Smooth muscle cell (in vitro differentiated cells): Measurements from ENCODE around the gene MRPS14. TPM values are rescaled to one million over a fixed set of nuclear protein-coding genes. Genes with fewer than 3 reads are reported as not detected.
A peak's percentile ranks its signal among the peaks of the same experiment; 100 is the strongest.

Source experiments
- DNase-seq: peaks from one replicate; lab custom pipeline; 2025; ENCODE audit not compliant: unreplicated experiment; lab: John Stamatoyannopoulos, UW
- H2AFZ ChIP-seq: fragments of 200-600 bp; sonication (generic); 2 replicates; pipeline ENCODE4 v1.6.0; 2016; ENCODE audit warnings: antibody characterized with exemption, low read depth, mild to moderate bottlenecking
- H3F3A ChIP-seq: fragments of 200-600 bp; sonication (generic); 2 replicates; pipeline ENCODE4 v1.6.0; 2017; ENCODE audit warnings: antibody characterized with exemption, low read depth
- H3K27ac ChIP-seq: fragments of 200-600 bp; sonication (generic); 2 replicates; pipeline ENCODE4 v1.5.1; 2016; ENCODE audit warnings: low read depth, mild to moderate bottlenecking
- H3K27me3 ChIP-seq: fragments of 200-600 bp; sonication (generic); 2 replicates; pipeline ENCODE4 v1.6.1; 2016; ENCODE audit warnings: low read depth, mild to moderate bottlenecking
- H3K36me3 ChIP-seq: fragments of 200-600 bp; sonication (generic); 2 replicates; pipeline ENCODE4 v1.5.1; 2016; ENCODE audit warnings: low read depth
- H3K4me1 ChIP-seq: fragments of 200-600 bp; sonication (generic); 2 replicates; pipeline ENCODE4 v1.5.1; 2016; ENCODE audit warnings: low read depth
- H3K4me2 ChIP-seq: fragments of 200-600 bp; sonication (generic); 2 replicates; pipeline ENCODE4 v1.6.0; 2016; ENCODE audit warnings: mild to moderate bottlenecking
- H3K4me3 ChIP-seq: fragments of 200-600 bp; sonication (generic); 2 replicates; pipeline ENCODE4 v1.5.1; 2016; ENCODE audit warnings: mild to moderate bottlenecking
- H3K79me2 ChIP-seq: fragments of 200-600 bp; sonication (generic); 2 replicates; pipeline ENCODE4 v1.6.0; 2016; ENCODE audit warnings: low read depth, mild to moderate bottlenecking
- H3K9ac ChIP-seq: fragments of 200-600 bp; sonication (generic); 2 replicates; pipeline ENCODE4 v1.6.0; 2016; ENCODE audit warnings: low read depth
- H3K9me3 ChIP-seq: fragments of 200-600 bp; sonication (generic); replicated peaks from 2 replicates; pipeline ENCODE4 v1.5.1; 2016; ENCODE audit warnings: low read depth
- H4K20me1 ChIP-seq: fragments of 200-600 bp; sonication (generic); 2 replicates; pipeline ENCODE4 v1.6.0; 2016; ENCODE audit warnings: low read depth
- CTCF ChIP-seq: fragments of 200-600 bp; sonication (generic); IDR thresholded peaks from 2 replicates; pipeline ENCODE4 v1.5.1; 2017; ENCODE audit warnings: borderline replicate concordance, mild to moderate bottlenecking, antibody characterized with exemption; ENCODE audit not compliant: insufficient read depth, poor library complexity, severe bottlenecking
- WGBS: methylation state at CpG from one replicate; pipeline ENCODE4 v1.1.7; 2016; ENCODE audit warnings: low lambda C conversion rate; 5-methylcytosine and 5-hydroxymethylcytosine counted together
- polyA plus RNA-seq: library from polyadenylated mRNA; unstranded; fragments of >200 nt; fragmentation: Nextera tagmentation; extraction: Ambion mirVana; gene quantifications from 2 replicates; pipeline ENCODE4 v1.2.1, GENCODE V29; 2016
- total RNA-seq: library from RNA; depleted of rRNA; stranded (reverse); fragments of >200 nt; gene quantifications from 2 replicates; pipeline ENCODE4 v1.2.3, GENCODE V29; 2014

MRPS14 gene
- total and polyA plus RNA-seq, 2 experiments from 2014 or later, result 29.1 to 57.2 TPM

- Histone ChIP-seq H3K9ac (no peak overlapping the region), H3K27ac (no peak overlapping the region), H3K4me3 (no peak overlapping the region), H3K27me3 (no peaks in the 10 kb centered on the region), H3K4me2 (no peak overlapping the region), H3K79me2 (peaks cover 68% of the 10 kb centered on the region), H3F3A (peaks cover 10% of the 10 kb centered on the region), H2AFZ (no peak overlapping the region), H4K20me1 (peaks cover 10% of the 10 kb centered on the region), H3K9me3 (no peaks in the 10 kb centered on the region), H3K4me1 (peaks cover 20% of the 10 kb centered on the region), H3K36me3 (peaks cover 4% of the 10 kb centered on the region)
- no peak for DNase-seq
- 94% methylated on average over 17 of the region's 17 CpGs for WGBS
- TF ChIP-seq CTCF, result no peak
These were observed 20.2 kb downstream of the MRPS14 start for GRCh38 chr1:175002910-175003517.

GRCh38 chr1:175000697-175001187 is 22.5 kb downstream of the MRPS14 start:
- DNase-seq, result no peak

GRCh38 chr1:174999936-175000696 is 23.1 kb downstream of the MRPS14 start, which contains the start of gene CACYBP:
TSS of gene CACYBP (plus strand) at chr1:174999947. CDS start at chr1:175000181, 234 bp downstream.
- Histone ChIP-seq H4K20me1 (peaks cover 10% of the 10 kb centered on the region), H2AFZ (peak within 1 kb of the TSS; percentile 65), H3K27ac (peak within 1 kb of the TSS; percentile 97), H3K4me3 (peak within 1 kb of the TSS; percentile 74), H3K36me3 (no peaks in the 10 kb centered on the region), H3K27me3 (no peaks in the 10 kb centered on the region), H3K4me1 (peaks cover 20% of the 10 kb centered on the region), H3K4me2 (peak within 1 kb of the TSS; percentile 90), H3K79me2 (peaks cover 51% of the 10 kb centered on the region), H3K9ac (peak within 1 kb of the TSS; percentile 97), H3K9me3 (no peaks in the 10 kb centered on the region), H3F3A (peaks cover 7% of the 10 kb centered on the region)
- no peak for DNase-seq
- under 1% methylated on average over 57 of the region's 71 CpGs for WGBS
- TF ChIP-seq CTCF, result no peak

More at GRCh38 chr1:175000697-175001187, 22.5 kb downstream of the MRPS14 start:
- Histone ChIP-seq H3K27ac (peak overlapping the region; percentile 62), H3K4me1 (peaks cover 20% of the 10 kb centered on the region), H3F3A (peaks cover 10% of the 10 kb centered on the region), H3K79me2 (peaks cover 57% of the 10 kb centered on the region), H2AFZ (peak overlapping the region; percentile 65), H3K9me3 (no peaks in the 10 kb centered on the region), H3K4me3 (peak overlapping the region; percentile 74), H3K9ac (peak overlapping the region; percentile 78), H3K27me3 (no peaks in the 10 kb centered on the region), H3K36me3 (no peaks in the 10 kb centered on the region), H3K4me2 (peak overlapping the region; percentile 90), H4K20me1 (peaks cover 10% of the 10 kb centered on the region)
- WGBS, result 1% methylated on average over 5 of the region's 5 CpGs
- no peak for TF ChIP-seq CTCF
